GM19468 (cell line): ENCODE measurements around the gene EYA3.

ENCODE experiments used
- ATAC-seq: cut with Tn5 transposase; IDR thresholded peaks from one replicate; pipeline ENCODE4 v1.9.1; 2021; ENCODE audit warnings: mild to moderate bottlenecking, moderate library complexity, moderate number of reproducible peaks; ENCODE audit not compliant: unreplicated experiment; ENCODE audit errors: extremely low read depth

Gene EYA3

GRCh38 chr1:27954186-27954585, 134.2 kb downstream of the EYA3 start:
- ATAC-seq: no peak

- no peak for ATAC-seq
Observed at GRCh38 chr1:27952147-27952546, 136.3 kb downstream of the EYA3 start.

GRCh38 chr1:27951396-27951795, 137.0 kb downstream of the EYA3 start:
- ATAC-seq: no peak

- no peak for ATAC-seq
Observed at GRCh38 chr1:27949027-27949426, 139.4 kb downstream of the EYA3 start.

- no peak for ATAC-seq
Observed at GRCh38 chr1:27945020-27945419, 143.4 kb downstream of the EYA3 start.

- ATAC-seq: no peak
Observed at GRCh38 chr1:27941671-27942540, 146.5 kb downstream of the EYA3 start.

GRCh38 chr1:27940870-27941560, 147.4 kb downstream of the EYA3 start:
- no peak for ATAC-seq

- no peak for ATAC-seq
Observed at GRCh38 chr1:27940297-27940696, 148.1 kb downstream of the EYA3 start.

- ATAC-seq: no peak
Observed at GRCh38 chr1:27938488-27938887, 149.9 kb downstream of the EYA3 start.

- no peak for ATAC-seq
Observed at GRCh38 chr1:27937524-27937836, 150.9 kb downstream of the EYA3 start.

GRCh38 chr1:27936370-27936769, 152.0 kb downstream of the EYA3 start:
- no peak for ATAC-seq

GRCh38 chr1:27935721-27936120, 152.7 kb downstream of the EYA3 start:
- ATAC-seq: no peak

GRCh38 chr1:27934818-27935549, 153.4 kb downstream of the EYA3 start, which contains the start of gene SMPDL3B:
TSS of gene SMPDL3B (plus strand) at chr1:27935000. CDS start at chr1:27935184, 184 bp downstream.
- ATAC-seq: no peak

GRCh38 chr1:27931759-27932158, 156.7 kb downstream of the EYA3 start:
- no peak for ATAC-seq

GRCh38 chr1:27931184-27931583, 157.2 kb downstream of the EYA3 start:
- no peak for ATAC-seq

GRCh38 chr1:27928216-27928954, 160.0 kb downstream of the EYA3 start:
- no peak for ATAC-seq

- ATAC-seq: no peak
Observed at GRCh38 chr1:27922272-27922671, 166.1 kb downstream of the EYA3 start.
